Hepatocyte (in vitro differentiated cells): ENCODE measurements around the gene CUX1. TPM values are rescaled to one million over a fixed set of nuclear protein-coding genes. Genes with fewer than 3 reads are reported as not detected.

Experiments
- DNase-seq: peaks from one replicate; pipeline ENCODE4 v3.0.0-alpha.2; 2016; ENCODE audit warnings: low spot score
- H2AFZ ChIP-seq: fragments of 200-600 bp; sonication (generic); 2 replicates; pipeline ENCODE4 v1.6.0; 2016; ENCODE audit warnings: antibody characterized with exemption, mild to moderate bottlenecking
- H3K27ac ChIP-seq: fragments of 200-600 bp; sonication (generic); 2 replicates; pipeline ENCODE4 v1.5.1; 2016; ENCODE audit warnings: mild to moderate bottlenecking
- H3K27me3 ChIP-seq: fragments of 200-600 bp; sonication (generic); 2 replicates; pipeline ENCODE4 v1.6.1; 2016
- H3K36me3 ChIP-seq: fragments of 200-600 bp; sonication (generic); replicated peaks from 2 replicates; pipeline ENCODE4 v1.5.1; 2016; ENCODE audit warnings: low read depth; ENCODE audit not compliant: insufficient read depth
- H3K4me1 ChIP-seq: fragments of 200-600 bp; sonication (generic); 2 replicates; pipeline ENCODE4 v1.5.1; 2016; ENCODE audit warnings: mild to moderate bottlenecking, moderate library complexity; ENCODE audit not compliant: insufficient read depth
- H3K4me2 ChIP-seq: fragments of 200-600 bp; sonication (generic); 2 replicates; pipeline ENCODE4 v1.6.0; 2016
- H3K4me3 ChIP-seq: fragments of 200-600 bp; sonication (generic); 2 replicates; pipeline ENCODE4 v1.5.1; 2016; ENCODE audit warnings: mild to moderate bottlenecking
- H3K79me2 ChIP-seq: fragments of 200-600 bp; sonication (generic); 2 replicates; pipeline ENCODE4 v1.6.0; 2017; ENCODE audit warnings: mild to moderate bottlenecking
- H3K9me2 ChIP-seq: fragments of 200-600 bp; sonication (generic); replicated peaks from 2 replicates; pipeline ENCODE4 v1.6.0; 2017; ENCODE audit warnings: mild to moderate bottlenecking; ENCODE audit not compliant: insufficient read depth
- H3K9me3 ChIP-seq: fragments of 200-600 bp; sonication (generic); 2 replicates; pipeline ENCODE4 v1.5.1; 2016; ENCODE audit warnings: low read depth, mild to moderate bottlenecking
- H4K20me1 ChIP-seq: fragments of 200-600 bp; sonication (generic); 2 replicates; pipeline ENCODE4 v1.6.0; 2016; ENCODE audit warnings: mild to moderate bottlenecking; ENCODE audit not compliant: insufficient read depth, poor library complexity, severe bottlenecking
- EZH2 ChIP-seq: fragments of 200-600 bp; sonication (generic); IDR thresholded peaks from 2 replicates; pipeline ENCODE4 v1.6.1; 2016; ENCODE audit warnings: antibody characterized with exemption, mild to moderate bottlenecking, borderline replicate concordance
- EZH2phosphoT487 ChIP-seq: fragments of 200-600 bp; sonication (generic); IDR thresholded peaks from one replicate; pipeline ENCODE4 v1.6.1; 2018; ENCODE audit warnings: antibody characterized with exemption, mild to moderate bottlenecking, low read depth, moderate library complexity; ENCODE audit not compliant: unreplicated experiment, severe bottlenecking
- whole genome bisulfite sequencing: methylation state at CpG from one replicate; pipeline ENCODE4 v1.1.6; 2016; ENCODE audit warnings: low lambda C conversion rate; ENCODE audit errors: missing lambda C conversion rate; 5-methylcytosine and 5-hydroxymethylcytosine counted together
- polyA plus RNA-seq: library from polyadenylated mRNA; unstranded; fragments of >200 nt; fragmentation: Nextera tagmentation; extraction: Ambion mirVana; gene quantifications from 2 replicates; pipeline ENCODE4 v1.2.1, GENCODE V29; 2016
- total RNA-seq: library from RNA; depleted of rRNA; stranded (reverse); fragments of >200 nt; gene quantifications from 2 replicates; pipeline ENCODE4 v1.2.3, GENCODE V29; 2014
- TF ChIP-seq, protein P1 (sequence below): fragments of 200-600 bp; sonication (generic); IDR thresholded peaks from 2 replicates; pipeline ENCODE4 v1.5.1; 2016; ENCODE audit warnings: antibody characterized with exemption, mild to moderate bottlenecking; ENCODE audit not compliant: poor library complexity

Gene CUX1
- total and polyA plus RNA-seq, 2 experiments from 2014 or later: 60.1 to 76.8 TPM

DNA sequence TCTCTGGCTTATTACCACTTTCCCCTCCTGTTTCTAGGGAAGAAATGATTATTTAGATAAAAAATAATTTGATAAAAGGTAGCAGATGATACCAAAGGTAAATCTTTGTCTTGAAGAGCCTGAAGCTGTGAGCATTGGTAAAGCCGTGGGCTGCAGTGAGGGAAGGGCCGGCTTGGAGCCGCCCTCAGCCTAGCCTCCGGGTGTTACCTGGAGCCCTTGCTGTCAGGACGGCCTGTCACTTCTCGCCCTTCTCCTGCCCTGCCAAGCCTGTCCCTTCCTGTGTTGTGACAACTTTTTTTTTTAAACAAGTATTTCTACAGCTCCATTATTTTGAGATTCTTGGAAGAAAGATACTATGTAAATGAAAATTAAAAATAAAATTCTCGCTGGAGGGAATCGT lies 7.0 kb downstream of the CUX1 start:
- H3K4me3 ChIP-seq: no peak overlapping the region
- whole genome bisulfite sequencing: 92% methylated on average over 8 of the region's 8 CpGs
- DNase-seq: no peak
- H2AFZ ChIP-seq: no peak overlapping the region
- no peaks in the 10 kb centered on the region for H3K36me3 ChIP-seq
- no peaks in the 10 kb centered on the region for H3K9me2 ChIP-seq
- no peaks in the 10 kb centered on the region for H3K27me3 ChIP-seq
- peaks cover 39% of the 10 kb centered on the region for H3K4me1 ChIP-seq
- peaks cover 100% of the 10 kb centered on the region for H3K79me2 ChIP-seq
- peaks cover 91% of the 10 kb centered on the region for H4K20me1 ChIP-seq
- TF ChIP-seq EZH2phosphoT487 (no peak), EZH2 (no peak)
- TF ChIP-seq, protein P1, sequence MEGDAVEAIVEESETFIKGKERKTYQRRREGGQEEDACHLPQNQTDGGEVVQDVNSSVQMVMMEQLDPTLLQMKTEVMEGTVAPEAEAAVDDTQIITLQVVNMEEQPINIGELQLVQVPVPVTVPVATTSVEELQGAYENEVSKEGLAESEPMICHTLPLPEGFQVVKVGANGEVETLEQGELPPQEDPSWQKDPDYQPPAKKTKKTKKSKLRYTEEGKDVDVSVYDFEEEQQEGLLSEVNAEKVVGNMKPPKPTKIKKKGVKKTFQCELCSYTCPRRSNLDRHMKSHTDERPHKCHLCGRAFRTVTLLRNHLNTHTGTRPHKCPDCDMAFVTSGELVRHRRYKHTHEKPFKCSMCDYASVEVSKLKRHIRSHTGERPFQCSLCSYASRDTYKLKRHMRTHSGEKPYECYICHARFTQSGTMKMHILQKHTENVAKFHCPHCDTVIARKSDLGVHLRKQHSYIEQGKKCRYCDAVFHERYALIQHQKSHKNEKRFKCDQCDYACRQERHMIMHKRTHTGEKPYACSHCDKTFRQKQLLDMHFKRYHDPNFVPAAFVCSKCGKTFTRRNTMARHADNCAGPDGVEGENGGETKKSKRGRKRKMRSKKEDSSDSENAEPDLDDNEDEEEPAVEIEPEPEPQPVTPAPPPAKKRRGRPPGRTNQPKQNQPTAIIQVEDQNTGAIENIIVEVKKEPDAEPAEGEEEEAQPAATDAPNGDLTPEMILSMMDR: no peak
- no peak overlapping the region for H3K27ac ChIP-seq
- no peak overlapping the region for H3K4me2 ChIP-seq
- H3K9me3 ChIP-seq: no peaks in the 10 kb centered on the region

DNA sequence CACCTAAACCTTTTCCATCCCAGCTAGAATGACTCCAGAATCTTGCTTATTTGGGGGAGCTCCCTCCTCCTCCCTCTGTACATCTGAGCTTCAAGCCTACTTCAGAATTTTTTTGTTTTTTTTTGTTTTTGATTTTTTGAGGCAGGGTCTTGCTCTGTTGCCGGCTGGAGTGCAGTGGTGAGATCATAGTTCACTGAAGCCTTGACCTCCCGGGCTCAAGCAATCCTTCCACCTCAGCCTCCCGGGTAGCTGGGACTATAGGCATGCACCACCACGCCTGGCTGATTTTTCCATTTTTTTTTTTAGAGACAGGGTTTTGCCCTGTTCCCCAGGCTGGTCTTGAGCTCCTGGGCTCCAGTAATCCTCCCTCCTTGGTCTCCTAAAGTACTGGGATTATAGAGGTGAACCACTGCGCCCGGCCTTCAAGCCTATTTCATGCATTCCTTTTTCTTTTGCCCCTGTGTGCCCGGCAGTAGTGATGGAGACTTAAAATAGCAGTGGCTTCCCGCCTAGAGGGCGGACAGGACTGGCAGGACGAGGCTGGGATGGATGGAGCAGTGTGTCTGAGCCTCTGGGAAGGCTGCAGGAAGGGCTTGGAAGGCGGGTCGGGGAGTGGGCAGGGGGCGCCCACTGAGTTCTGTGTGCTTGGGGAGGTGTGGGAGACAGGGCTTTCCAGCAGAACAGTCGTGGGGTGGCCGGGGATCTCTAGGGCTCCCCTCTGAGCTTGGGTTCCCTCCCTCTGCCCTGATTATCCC lies 8.8 kb downstream of the CUX1 start:
- no peak overlapping the region for H2AFZ ChIP-seq
- peaks cover 90% of the 10 kb centered on the region for H4K20me1 ChIP-seq
- H3K9me2 ChIP-seq: no peaks in the 10 kb centered on the region
- H3K4me1 ChIP-seq: peaks cover 21% of the 10 kb centered on the region
- no peaks in the 10 kb centered on the region for H3K36me3 ChIP-seq
- TF ChIP-seq EZH2phosphoT487 (no peak), EZH2 (no peak)
- TF ChIP-seq, protein P1: no peak
- H3K27ac ChIP-seq: no peak overlapping the region
- WGBS: 77% methylated on average over 15 of the region's 15 CpGs
- H3K27me3 ChIP-seq: no peaks in the 10 kb centered on the region
- no peak for DNase-seq
- H3K79me2 ChIP-seq: peaks cover 100% of the 10 kb centered on the region
- H3K4me3 ChIP-seq: no peak overlapping the region
- no peaks in the 10 kb centered on the region for H3K9me3 ChIP-seq
- peak overlapping the region; percentile 8 for H3K4me2 ChIP-seq

DNA sequence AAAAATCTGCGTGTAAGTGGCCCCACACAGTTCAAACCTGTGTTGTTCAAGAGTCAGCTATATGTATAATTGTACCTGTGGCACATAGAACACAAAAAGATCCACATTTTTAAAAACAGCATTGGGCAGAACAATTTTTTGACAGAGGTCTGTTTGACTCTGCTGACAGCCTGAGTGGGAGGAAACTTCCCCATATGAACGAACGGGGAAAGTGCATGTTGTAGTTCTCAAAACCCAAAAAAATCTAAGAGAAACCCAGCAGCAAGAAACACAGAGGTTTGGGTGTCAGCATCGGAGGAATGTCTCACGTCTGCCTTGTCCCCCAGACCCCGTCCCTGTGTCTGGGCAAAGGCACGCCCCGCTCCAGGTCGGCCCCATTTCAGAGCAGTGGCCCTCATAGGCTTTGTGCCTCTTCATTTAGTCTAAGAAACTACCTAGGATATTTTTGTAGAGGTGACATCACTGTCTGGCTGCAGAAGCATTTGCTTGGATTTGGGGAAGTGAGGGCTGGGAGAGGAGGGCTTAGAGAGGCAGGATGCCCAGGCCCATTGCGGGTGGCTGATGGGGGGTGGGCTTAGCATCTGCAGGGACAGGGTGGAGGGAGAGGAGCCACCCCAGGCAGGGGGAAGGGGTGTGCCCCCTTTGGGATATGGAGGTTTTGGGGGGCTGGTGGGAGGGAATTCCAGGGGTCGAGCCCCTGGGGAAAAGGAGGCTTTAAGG lies 11.0 kb downstream of the CUX1 start:
- Histone ChIP-seq H3K79me2 (peaks cover 100% of the 10 kb centered on the region), H3K4me2 (no peak overlapping the region), H4K20me1 (peaks cover 93% of the 10 kb centered on the region), H2AFZ (no peak overlapping the region), H3K36me3 (no peaks in the 10 kb centered on the region), H3K9me3 (no peaks in the 10 kb centered on the region), H3K27me3 (no peaks in the 10 kb centered on the region), H3K27ac (no peak overlapping the region), H3K4me3 (no peak overlapping the region), H3K9me2 (no peaks in the 10 kb centered on the region), H3K4me1 (peaks cover 14% of the 10 kb centered on the region)
- WGBS: 90% methylated on average over 10 of the region's 11 CpGs
- TF ChIP-seq EZH2phosphoT487 (no peak), EZH2 (no peak)
- TF ChIP-seq, protein P1: no peak
- DNase-seq: no peak
